Thyroid gland (tissue), 4 donors: ENCODE measurements around the gene C19orf85. TPM values are rescaled to one million over a fixed set of nuclear protein-coding genes. Genes with fewer than 3 reads are reported as not detected.

Experiments used
- DNase-seq, 2 donors: peaks; one replicate each; pipeline ENCODE4 v3.0.0-alpha.2; 2019
- H3K27ac ChIP-seq, 3 donors: fragments of 200-600 bp; sonication (generic); 1 replicate in 2 of 3; 2 replicates in 1 of 3; pipeline ENCODE4 v1.5.1; 2016 to 2019; ENCODE audit warnings: mild to moderate bottlenecking in 1 of 3, moderate library complexity in 1 of 3
- H3K27me3 ChIP-seq: fragments of 200-600 bp; sonication (generic); one replicate; pipeline ENCODE4 v1.5.1; 2019
- H3K36me3 ChIP-seq, 2 donors: fragments of 200-600 bp; sonication (generic); one replicate each; pipeline ENCODE4 v1.5.1; 2016 to 2019
- H3K4me1 ChIP-seq, 2 donors: fragments of 200-600 bp; sonication (generic); one replicate each; pipeline ENCODE4 v1.5.1; 2017 to 2019
- H3K4me3 ChIP-seq, 3 donors: fragments of 200-600 bp; sonication (generic); replicated peaks in 1 of 3; 1 replicate in 2 of 3; 2 replicates in 1 of 3; pipeline ENCODE4 v1.5.1; 2016; ENCODE audit warnings: mild to moderate bottlenecking in 1 of 3
- H3K9me3 ChIP-seq: fragments of 200-600 bp; sonication (generic); one replicate; pipeline ENCODE4 v1.5.1; 2017
- POLR2A ChIP-seq, 2 donors: fragments of 450-650 bp; IDR thresholded peaks; one replicate each; pipeline ENCODE4 v1.6.1; 2017; ENCODE audit warnings: antibody characterized with exemption in 2 of 2, mild to moderate bottlenecking in 2 of 2, moderate library complexity in 1 of 2
- whole genome bisulfite sequencing, 2 donors: methylation state at CpG; one replicate each; pipeline ENCODE4 v1.1.5; 2017; 5-methylcytosine and 5-hydroxymethylcytosine counted together
- intact Hi-C: fragments of 100-400 bp; cut with DNase I; formaldehyde crosslinking; loops from one replicate; pipeline ENCODE4 v1.15.1; 2023
- total RNA-seq, 4 donors: library from RNA; depleted of rRNA; stranded (reverse); fragments of >200 nt; gene quantifications; one replicate each; pipeline ENCODE4 v1.2.3, GENCODE V29; 2016
- TF ChIP-seq, protein P1 (sequence below), 6 experiments: fragments of 200-600 bp in 3 of 6; fragments of 450-650 bp in 3 of 6; sonication (generic) in 3 of 6; IDR thresholded peaks; one replicate each; pipeline ENCODE4 v1.5.1; 2016 to 2019; ENCODE audit warnings: antibody characterized with exemption in 6 of 6, mild to moderate bottlenecking in 2 of 6, inconsistent platforms in 1 of 6, moderate library complexity in 1 of 6

The C19orf85 gene
- total RNA-seq, 4 donors from 2014 or later = not detected

DNA sequence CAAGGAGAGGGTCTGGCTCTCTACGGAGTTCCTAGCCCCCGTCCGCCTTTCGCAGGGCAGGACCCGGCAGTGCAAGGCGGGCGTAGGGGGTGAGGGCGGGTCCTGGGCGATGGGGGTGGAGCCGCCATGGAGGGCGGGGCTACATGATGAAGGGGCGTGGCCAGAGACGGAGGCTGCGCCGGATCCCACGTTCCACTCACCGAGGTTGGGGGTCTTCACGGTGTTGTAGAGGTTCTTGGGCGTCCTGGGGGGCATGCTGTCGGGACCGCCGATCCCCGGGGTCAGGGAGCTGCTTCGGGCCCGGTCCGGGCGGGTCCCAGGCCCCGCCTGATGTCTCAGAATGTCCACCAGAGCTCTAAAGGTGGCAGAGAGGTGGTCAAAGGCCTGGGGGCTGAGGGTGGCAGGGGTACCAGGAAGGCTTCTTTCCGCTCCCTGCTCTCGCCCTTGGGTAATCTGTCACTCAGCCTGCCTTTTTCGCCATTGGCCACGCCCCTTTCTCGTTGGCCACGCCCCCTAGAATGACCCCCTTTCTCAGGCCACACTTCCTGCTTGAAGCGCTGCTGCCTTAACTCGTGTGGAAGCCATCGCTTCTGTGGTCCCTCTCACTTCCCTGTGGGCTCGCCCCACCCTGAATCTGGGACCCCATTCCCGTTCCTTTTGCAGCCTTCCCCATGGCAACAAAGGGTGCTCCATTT lies 24.0 kb downstream of the C19orf85 start:
- Histone ChIP-seq H3K4me1 (peaks cover 0 to 4% of the 10 kb centered on the region in 2 donors), H3K27ac (no peak overlapping the region), H3K9me3 (no peaks in the 10 kb centered on the region), H3K4me3 (no peak overlapping the region), H3K36me3 (no peaks in the 10 kb centered on the region), H3K27me3 (peaks cover 25% of the 10 kb centered on the region)
- intact Hi-C loops = no loop called here
- 9 to 17% methylated on average over 19 to 21 of the region's 39 CpGs for WGBS, 2 donors
- DNase-seq = no peak
- TF ChIP-seq POLR2A (IDR thresholded peaks at IDR 0.05) = no peak
- TF ChIP-seq, protein P1, sequence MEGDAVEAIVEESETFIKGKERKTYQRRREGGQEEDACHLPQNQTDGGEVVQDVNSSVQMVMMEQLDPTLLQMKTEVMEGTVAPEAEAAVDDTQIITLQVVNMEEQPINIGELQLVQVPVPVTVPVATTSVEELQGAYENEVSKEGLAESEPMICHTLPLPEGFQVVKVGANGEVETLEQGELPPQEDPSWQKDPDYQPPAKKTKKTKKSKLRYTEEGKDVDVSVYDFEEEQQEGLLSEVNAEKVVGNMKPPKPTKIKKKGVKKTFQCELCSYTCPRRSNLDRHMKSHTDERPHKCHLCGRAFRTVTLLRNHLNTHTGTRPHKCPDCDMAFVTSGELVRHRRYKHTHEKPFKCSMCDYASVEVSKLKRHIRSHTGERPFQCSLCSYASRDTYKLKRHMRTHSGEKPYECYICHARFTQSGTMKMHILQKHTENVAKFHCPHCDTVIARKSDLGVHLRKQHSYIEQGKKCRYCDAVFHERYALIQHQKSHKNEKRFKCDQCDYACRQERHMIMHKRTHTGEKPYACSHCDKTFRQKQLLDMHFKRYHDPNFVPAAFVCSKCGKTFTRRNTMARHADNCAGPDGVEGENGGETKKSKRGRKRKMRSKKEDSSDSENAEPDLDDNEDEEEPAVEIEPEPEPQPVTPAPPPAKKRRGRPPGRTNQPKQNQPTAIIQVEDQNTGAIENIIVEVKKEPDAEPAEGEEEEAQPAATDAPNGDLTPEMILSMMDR (IDR thresholded peaks at IDR 0.05) = no peak

- no peak overlapping the region for H3K27ac ChIP-seq
- whole genome bisulfite sequencing, 2 donors = 67 to 76% methylated on average over 5 of the region's 5 CpGs
- intact Hi-C loops = no loop called here
- TF ChIP-seq, protein P1 (IDR thresholded peaks at IDR 0.05) = no peak
- TF ChIP-seq POLR2A (IDR thresholded peaks at IDR 0.05) = no peak
- H3K36me3 ChIP-seq = no peaks in the 10 kb centered on the region
- no peak overlapping the region for H3K4me3 ChIP-seq
- H3K4me1 ChIP-seq = peaks cover 0 to 4% of the 10 kb centered on the region in 2 donors
- H3K27me3 ChIP-seq = peaks cover 24% of the 10 kb centered on the region
- H3K9me3 ChIP-seq = no peaks in the 10 kb centered on the region
- DNase-seq = no peak
These were observed 25.5 kb downstream of the C19orf85 start for GRCh38 chr19:55439052-55439451.

- WGBS, 2 donors = 1 to 2% methylated on average over 14 to 17 of the region's 17 CpGs
- no peak for TF ChIP-seq POLR2A (IDR thresholded peaks at IDR 0.05)
- TF ChIP-seq, protein P1 (IDR thresholded peaks at IDR 0.05) = no peak
- no peak overlapping the region for H3K4me3 ChIP-seq
- peaks cover 0 to 4% of the 10 kb centered on the region in 2 donors for H3K4me1 ChIP-seq
- intact Hi-C loops = no loop called here
- H3K27me3 ChIP-seq = peaks cover 18% of the 10 kb centered on the region
- H3K9me3 ChIP-seq = no peaks in the 10 kb centered on the region
- H3K27ac ChIP-seq = no peak overlapping the region
- DNase-seq = peak; percentile 84 to 85
- H3K36me3 ChIP-seq = no peaks in the 10 kb centered on the region
These were observed 27.1 kb downstream of the C19orf85 start for GRCh38 chr19:55437410-55437809.

GRCh38 chr19:55436847-55437246 lies 27.7 kb downstream of the C19orf85 start:
- H3K27me3 ChIP-seq = peaks cover 16% of the 10 kb centered on the region
- no peak overlapping the region for H3K27ac ChIP-seq
- no peaks in the 10 kb centered on the region for H3K9me3 ChIP-seq
- DNase-seq = no peak
- no peak overlapping the region for H3K4me3 ChIP-seq
- peaks cover 0 to under 1% of the 10 kb centered on the region in 2 donors for H3K4me1 ChIP-seq
- WGBS, 2 donors = 37 to 40% methylated on average over 8 of the region's 8 CpGs
- no peaks in the 10 kb centered on the region for H3K36me3 ChIP-seq
- no peak for TF ChIP-seq POLR2A (IDR thresholded peaks at IDR 0.05)
- TF ChIP-seq, protein P1 (IDR thresholded peaks at IDR 0.05) = no peak
- intact Hi-C loops = no loop called here

DNA sequence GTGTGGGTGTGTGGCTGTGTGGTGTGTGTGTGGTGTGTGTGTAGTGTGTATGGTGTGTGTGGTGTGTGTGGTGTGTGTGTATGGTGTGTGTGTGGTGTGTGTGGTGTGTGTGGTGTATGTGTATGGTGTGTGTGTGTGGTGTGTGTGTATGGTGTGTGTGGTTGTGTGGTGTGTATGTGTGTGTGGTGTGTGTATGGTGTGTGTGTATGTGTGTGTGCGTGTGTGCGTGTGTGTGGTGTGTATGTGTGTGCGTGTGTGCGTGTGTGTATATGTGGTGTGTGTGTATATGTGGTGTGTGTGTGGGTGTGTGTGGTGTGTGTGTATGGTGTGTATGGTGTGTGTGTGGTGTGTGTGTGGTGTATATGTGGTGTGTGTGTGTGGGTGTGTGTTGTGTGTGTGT lies 29.5 kb downstream of the C19orf85 start:
- intact Hi-C loops = no loop called here
- Histone ChIP-seq H3K27ac (no peak overlapping the region), H3K36me3 (no peaks in the 10 kb centered on the region), H3K4me1 (no peaks in the 10 kb centered on the region), H3K27me3 (no peaks in the 10 kb centered on the region), H3K4me3 (no peak overlapping the region), H3K9me3 (no peaks in the 10 kb centered on the region)
- TF ChIP-seq, protein P1 (IDR thresholded peaks at IDR 0.05) = no peak
- no peak for TF ChIP-seq POLR2A (IDR thresholded peaks at IDR 0.05)
- 94 to 96% methylated on average over 4 of the region's 4 CpGs for WGBS, 2 donors
- no peak for DNase-seq
